ENCODE results near the gene TMEM207. TPM values are rescaled to one million over a fixed set of nuclear protein-coding genes. Genes with fewer than 3 reads are reported as not detected.

The TMEM207 gene
- total and polyA plus RNA-seq, 4 donors: not detected

DNA sequence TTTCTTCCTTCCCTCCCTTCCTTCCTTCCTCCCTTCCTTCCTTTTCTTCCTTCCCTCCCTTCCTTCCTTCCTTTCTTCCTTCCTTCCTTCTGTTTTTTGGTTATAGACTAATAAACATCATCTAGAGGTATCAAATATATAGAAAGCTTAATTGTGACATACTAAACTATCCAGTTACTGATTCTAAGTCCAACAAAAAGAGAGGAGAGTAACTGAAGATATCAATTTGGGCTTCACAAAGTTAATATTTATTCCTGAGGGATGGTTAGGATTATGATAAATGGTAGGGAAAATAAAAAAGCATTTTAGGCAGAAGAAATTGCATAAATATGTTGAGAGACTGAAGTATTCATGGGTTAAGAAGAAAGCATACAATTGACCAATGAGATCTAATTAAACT lies 69.5 kb downstream of the TMEM207 start:
- no peak overlapping the region for H3K9ac ChIP-seq (ENCODE audit: low read depth in 1 of 2, low read length in 2 of 2)
- no peak overlapping the region for H3K27ac ChIP-seq (ENCODE audit: low read depth in 1 of 2, low read length in 2 of 2)
- TF ChIP-seq, protein P1, sequence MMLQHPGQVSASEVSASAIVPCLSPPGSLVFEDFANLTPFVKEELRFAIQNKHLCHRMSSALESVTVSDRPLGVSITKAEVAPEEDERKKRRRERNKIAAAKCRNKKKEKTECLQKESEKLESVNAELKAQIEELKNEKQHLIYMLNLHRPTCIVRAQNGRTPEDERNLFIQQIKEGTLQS (IDR thresholded peaks at IDR 0.05): no peak
- no peak for TF ChIP-seq TAF1 (conservative IDR thresholded peaks at IDR 0.05)
- TF ChIP-seq RAD21 (IDR thresholded peaks at IDR 0.05): no peak
- TF ChIP-seq SP1 (IDR thresholded peaks at IDR 0.05): no peak
- TF ChIP-seq HNF4G (IDR thresholded peaks at IDR 0.05): no peak
- TF ChIP-seq, protein P2, sequence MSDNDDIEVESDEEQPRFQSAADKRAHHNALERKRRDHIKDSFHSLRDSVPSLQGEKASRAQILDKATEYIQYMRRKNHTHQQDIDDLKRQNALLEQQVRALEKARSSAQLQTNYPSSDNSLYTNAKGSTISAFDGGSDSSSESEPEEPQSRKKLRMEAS (IDR thresholded peaks at IDR 0.05): no peak
- TF ChIP-seq, protein P3, sequence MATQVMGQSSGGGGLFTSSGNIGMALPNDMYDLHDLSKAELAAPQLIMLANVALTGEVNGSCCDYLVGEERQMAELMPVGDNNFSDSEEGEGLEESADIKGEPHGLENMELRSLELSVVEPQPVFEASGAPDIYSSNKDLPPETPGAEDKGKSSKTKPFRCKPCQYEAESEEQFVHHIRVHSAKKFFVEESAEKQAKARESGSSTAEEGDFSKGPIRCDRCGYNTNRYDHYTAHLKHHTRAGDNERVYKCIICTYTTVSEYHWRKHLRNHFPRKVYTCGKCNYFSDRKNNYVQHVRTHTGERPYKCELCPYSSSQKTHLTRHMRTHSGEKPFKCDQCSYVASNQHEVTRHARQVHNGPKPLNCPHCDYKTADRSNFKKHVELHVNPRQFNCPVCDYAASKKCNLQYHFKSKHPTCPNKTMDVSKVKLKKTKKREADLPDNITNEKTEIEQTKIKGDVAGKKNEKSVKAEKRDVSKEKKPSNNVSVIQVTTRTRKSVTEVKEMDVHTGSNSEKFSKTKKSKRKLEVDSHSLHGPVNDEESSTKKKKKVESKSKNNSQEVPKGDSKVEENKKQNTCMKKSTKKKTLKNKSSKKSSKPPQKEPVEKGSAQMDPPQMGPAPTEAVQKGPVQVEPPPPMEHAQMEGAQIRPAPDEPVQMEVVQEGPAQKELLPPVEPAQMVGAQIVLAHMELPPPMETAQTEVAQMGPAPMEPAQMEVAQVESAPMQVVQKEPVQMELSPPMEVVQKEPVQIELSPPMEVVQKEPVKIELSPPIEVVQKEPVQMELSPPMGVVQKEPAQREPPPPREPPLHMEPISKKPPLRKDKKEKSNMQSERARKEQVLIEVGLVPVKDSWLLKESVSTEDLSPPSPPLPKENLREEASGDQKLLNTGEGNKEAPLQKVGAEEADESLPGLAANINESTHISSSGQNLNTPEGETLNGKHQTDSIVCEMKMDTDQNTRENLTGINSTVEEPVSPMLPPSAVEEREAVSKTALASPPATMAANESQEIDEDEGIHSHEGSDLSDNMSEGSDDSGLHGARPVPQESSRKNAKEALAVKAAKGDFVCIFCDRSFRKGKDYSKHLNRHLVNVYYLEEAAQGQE (IDR thresholded peaks at IDR 0.05): no peak
- TF ChIP-seq GABPA (IDR thresholded peaks at IDR 0.05 in 1 of 2, conservative IDR thresholded peaks at IDR 0.05 in 1 of 2): no peak
- H3K4me1 ChIP-seq (ENCODE audit: control insufficient read depth in 4 of 4, insufficient read depth in 4 of 4, low read length in 3 of 4): peaks cover 0 to 3% (median 2%) of the 10 kb centered on the region in 4 donors
- H3K27me3 ChIP-seq (ENCODE audit: control insufficient read depth in 4 of 4, insufficient read depth in 4 of 4, low read length in 3 of 4): no peaks in the 10 kb centered on the region
- H3K36me3 ChIP-seq (ENCODE audit: control insufficient read depth in 4 of 4, insufficient read depth in 3 of 4, low read depth in 1 of 4, low read length in 3 of 4): no peaks in the 10 kb centered on the region
- H3K9me3 ChIP-seq (ENCODE audit: control insufficient read depth in 4 of 4, low read length in 3 of 4): no peaks in the 10 kb centered on the region
- H3K4me3 ChIP-seq (ENCODE audit: low read depth in 1 of 3, low read length in 3 of 3): no peak overlapping the region
- no peak for DNase-seq (ENCODE audit: low spot score)

Other genes with a start within 250 kb of the TMEM207 start
- gene CLDN1, start 127.5 kb downstream of the TMEM207 start, total RNA-seq: 10 to 100 TPM; 85.2 to 92.0 TPM
- gene CLDN1, start 127.5 kb downstream of the TMEM207 start, polyA plus RNA-seq: 10 to 100 TPM; 57.8 to 89.4 TPM
- under 1 TPM; 0.75 to 0.89 TPM for gene CLDN16, start 61.7 kb downstream of the TMEM207 start, total RNA-seq
- gene CLDN16, start 61.7 kb downstream of the TMEM207 start, polyA plus RNA-seq: under 1 TPM; 0.22 to 0.64 TPM
- gene IL1RAP, start 64.2 kb upstream of the TMEM207 start, total RNA-seq: 100 to 1,000 TPM in 1 of 2 donors, 10 to 100 TPM in 1; 85.1 to 230 TPM
- gene IL1RAP, start 64.2 kb upstream of the TMEM207 start, polyA plus RNA-seq: 10 to 100 TPM; 53.7 to 58.1 TPM